Testis (tissue), 2 donors: ENCODE results near the gene SLC38A3.

Source experiments
- CTCF ChIP-seq, 3 experiments: fragments of 450-650 bp in 2 of 3; fragments of 200-600 bp in 1 of 3; sonication (generic) in 1 of 3; IDR thresholded peaks; one replicate each; pipeline ENCODE4 v1.5.1; 2016 to 2019; ENCODE audit warnings: antibody characterized with exemption in 3 of 3, mild to moderate bottlenecking in 2 of 3, moderate library complexity in 1 of 3
- POLR2A ChIP-seq: fragments of 450-650 bp; IDR thresholded peaks from one replicate; pipeline ENCODE4 v1.6.1; 2017; ENCODE audit warnings: antibody characterized with exemption, mild to moderate bottlenecking, moderate library complexity

- no peak for TF ChIP-seq CTCF (IDR thresholded peaks at IDR 0.05)
- no peak for TF ChIP-seq POLR2A
These were observed 17.1 kb downstream of the SLC38A3 start for GRCh38 chr3:50222169-50222528.
